NT2/D1 (cell line): ENCODE data around the gene A2M.

Experiments used
- DNase-seq: peaks from one replicate; pipeline ENCODE4 v3.0.0-alpha.2; 2011; ENCODE audit warnings: low read depth, low spot score
- H3K27me3 ChIP-seq: 2 replicates; pipeline ENCODE4 v1.6.0; 2011; ENCODE audit warnings: mild to moderate bottlenecking; ENCODE audit not compliant: insufficient read length, insufficient read depth
- H3K36me3 ChIP-seq: 2 replicates; pipeline ENCODE4 v1.6.1; 2011; ENCODE audit warnings: mild to moderate bottlenecking, low read length, mixed read lengths; ENCODE audit not compliant: insufficient read depth, insufficient read length
- H3K4me1 ChIP-seq: 2 replicates; pipeline ENCODE4 v1.5.1; 2011; ENCODE audit not compliant: insufficient read depth, insufficient read length
- H3K4me3 ChIP-seq: 2 replicates; pipeline ENCODE4 v1.5.1; 2011; ENCODE audit warnings: low read depth; ENCODE audit not compliant: insufficient read length
- H3K9ac ChIP-seq: 2 replicates; pipeline ENCODE4 v1.6.0; 2011; ENCODE audit warnings: low read depth; ENCODE audit not compliant: insufficient read length
- H3K9me3 ChIP-seq: 2 replicates; pipeline ENCODE4 v1.5.1; 2011; ENCODE audit warnings: mild to moderate bottlenecking, low read length; ENCODE audit not compliant: insufficient read depth
- SUZ12 ChIP-seq: IDR thresholded peaks from 2 replicates; pipeline ENCODE4 v1.6.1; 2011; ENCODE audit not compliant: insufficient read length, insufficient read depth; ENCODE audit errors: extremely low read depth
- YY1 ChIP-seq: IDR thresholded peaks from 2 replicates; pipeline ENCODE4 v1.6.1; 2011; ENCODE audit not compliant: insufficient read length, insufficient read depth
- ZNF274 ChIP-seq: IDR thresholded peaks from 2 replicates; pipeline ENCODE4 v1.6.1; 2011; ENCODE audit warnings: mild to moderate bottlenecking, low read depth, low read length

Gene A2M

DNA sequence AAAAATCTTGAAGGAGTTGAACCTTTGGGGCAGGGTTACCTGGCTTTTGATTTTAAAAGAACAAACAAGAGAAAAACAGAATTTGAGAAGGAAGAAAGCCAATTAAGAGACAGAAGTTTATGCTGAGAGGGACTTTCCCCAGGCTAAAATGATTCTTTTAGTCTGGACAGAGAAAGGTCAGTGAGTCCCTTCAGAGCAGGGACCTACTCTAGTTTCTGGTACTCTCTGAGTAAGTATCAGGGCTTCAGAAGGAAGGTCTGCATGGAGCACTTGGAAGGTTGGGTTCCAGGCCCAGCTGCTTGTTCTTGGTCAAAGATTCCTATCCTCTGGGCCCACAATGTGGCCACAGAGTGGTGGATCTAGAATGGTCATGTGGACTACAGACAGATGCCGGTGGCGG is 66.8 kb downstream of the A2M start:
- H3K36me3 ChIP-seq: no peaks in the 10 kb centered on the region
- H3K4me1 ChIP-seq: no peaks in the 10 kb centered on the region
- H3K27me3 ChIP-seq: no peaks in the 10 kb centered on the region
- TF ChIP-seq SUZ12 (no peak), ZNF274 (no peak)
- no peak overlapping the region for H3K4me3 ChIP-seq
- DNase-seq: no peak
- H3K9me3 ChIP-seq: peaks cover 8% of the 10 kb centered on the region; the same call in 1 of the 2 replicates
- H3K9ac ChIP-seq: no peak overlapping the region

GRCh38 chr12:9047105-9047504 is 68.6 kb downstream of the A2M start:
- Histone ChIP-seq H3K9ac (no peak overlapping the region), H3K9me3 (peaks cover 8% of the 10 kb centered on the region; the same call in 1 of the 2 replicates), H3K36me3 (no peaks in the 10 kb centered on the region), H3K4me1 (no peaks in the 10 kb centered on the region), H3K4me3 (no peak overlapping the region), H3K27me3 (no peaks in the 10 kb centered on the region)
- DNase-seq: no peak
- no peak for TF ChIP-seq SUZ12
- no peak for TF ChIP-seq YY1
- no peak for TF ChIP-seq ZNF274

DNA sequence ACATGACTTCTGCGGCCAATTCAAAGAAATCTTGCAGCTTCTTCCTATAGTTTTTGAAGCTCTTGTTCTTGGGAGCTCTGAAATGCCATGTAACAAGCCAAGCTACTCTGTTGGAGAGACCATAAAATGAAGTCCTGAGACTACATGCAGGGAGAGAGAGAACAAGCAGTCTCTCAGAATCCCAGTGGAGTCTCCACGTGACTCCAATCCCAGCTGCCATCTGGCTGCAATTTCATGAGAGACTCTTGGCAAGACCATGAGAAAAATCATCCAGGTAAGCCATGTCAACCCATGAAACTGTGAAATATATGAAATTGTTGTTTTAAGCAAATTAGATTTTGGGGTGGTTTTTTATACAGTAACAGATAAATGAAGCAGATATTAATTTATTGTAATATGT is 72.0 kb downstream of the A2M start:
- Histone ChIP-seq H3K9ac (no peak overlapping the region), H3K36me3 (no peaks in the 10 kb centered on the region), H3K27me3 (no peaks in the 10 kb centered on the region), H3K9me3 (0 out of 2 replicates have a peak, but pooled peaks cover 8% of the 10 kb centered on the region), H3K4me3 (no peak overlapping the region), H3K4me1 (no peaks in the 10 kb centered on the region)
- DNase-seq: no peak
- TF ChIP-seq SUZ12 (no peak), ZNF274 (no peak), YY1 (no peak)

GRCh38 chr12:9041321-9041720 is 74.4 kb downstream of the A2M start:
- Histone ChIP-seq H3K9ac (no peak overlapping the region), H3K36me3 (no peaks in the 10 kb centered on the region), H3K4me1 (no peaks in the 10 kb centered on the region)

DNA sequence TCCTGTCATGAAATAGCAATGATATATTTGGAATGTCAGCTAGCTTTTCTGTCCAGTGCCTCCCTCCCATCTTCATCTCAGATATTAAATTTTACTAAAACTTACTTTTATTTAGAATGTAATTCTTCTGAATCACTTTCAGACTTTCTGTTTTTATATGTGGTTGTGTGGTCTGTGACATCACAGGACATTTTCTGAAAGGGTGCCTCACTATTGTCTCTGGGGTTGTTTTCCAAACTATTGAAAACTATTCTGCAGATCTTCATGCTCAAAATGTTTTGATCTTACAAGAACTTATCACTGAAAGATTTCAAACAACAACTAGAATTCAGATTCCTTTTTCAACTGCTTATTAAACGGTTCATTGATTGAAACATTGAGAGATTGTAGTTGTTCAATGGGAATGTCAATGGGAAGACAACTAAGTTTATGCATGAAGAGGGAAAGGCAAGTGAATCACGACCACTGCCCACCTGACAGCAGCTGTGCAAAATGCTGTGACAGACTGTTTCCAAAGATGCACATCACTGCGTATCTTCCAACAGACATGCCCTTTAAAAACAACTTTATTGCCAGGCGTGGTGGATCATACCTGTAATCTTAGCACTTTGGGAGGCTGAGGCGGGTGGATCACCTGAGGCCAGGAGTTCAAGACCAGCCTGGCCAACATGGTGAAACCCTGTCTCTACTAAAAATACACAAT is 75.1 kb downstream of the A2M start:
- no peak for DNase-seq
- TF ChIP-seq SUZ12 (no peak), ZNF274 (no peak), YY1 (no peak)
- H3K9ac ChIP-seq: no peak overlapping the region
- H3K4me1 ChIP-seq: no peaks in the 10 kb centered on the region
- no peak overlapping the region for H3K4me3 ChIP-seq
- H3K36me3 ChIP-seq: no peaks in the 10 kb centered on the region
- H3K9me3 ChIP-seq: 0 out of 2 replicates have a peak, but pooled peaks cover 3% of the 10 kb centered on the region
- H3K27me3 ChIP-seq: no peaks in the 10 kb centered on the region

More at GRCh38 chr12:9041321-9041720, 74.4 kb downstream of the A2M start:
- no peak overlapping the region for H3K4me3 ChIP-seq
- H3K27me3 ChIP-seq: no peaks in the 10 kb centered on the region
- 0 out of 2 replicates have a peak, but pooled peaks cover 8% of the 10 kb centered on the region for H3K9me3 ChIP-seq
- no peak for TF ChIP-seq ZNF274
- TF ChIP-seq SUZ12: no peak
- TF ChIP-seq YY1: no peak
- DNase-seq: no peak

DNA sequence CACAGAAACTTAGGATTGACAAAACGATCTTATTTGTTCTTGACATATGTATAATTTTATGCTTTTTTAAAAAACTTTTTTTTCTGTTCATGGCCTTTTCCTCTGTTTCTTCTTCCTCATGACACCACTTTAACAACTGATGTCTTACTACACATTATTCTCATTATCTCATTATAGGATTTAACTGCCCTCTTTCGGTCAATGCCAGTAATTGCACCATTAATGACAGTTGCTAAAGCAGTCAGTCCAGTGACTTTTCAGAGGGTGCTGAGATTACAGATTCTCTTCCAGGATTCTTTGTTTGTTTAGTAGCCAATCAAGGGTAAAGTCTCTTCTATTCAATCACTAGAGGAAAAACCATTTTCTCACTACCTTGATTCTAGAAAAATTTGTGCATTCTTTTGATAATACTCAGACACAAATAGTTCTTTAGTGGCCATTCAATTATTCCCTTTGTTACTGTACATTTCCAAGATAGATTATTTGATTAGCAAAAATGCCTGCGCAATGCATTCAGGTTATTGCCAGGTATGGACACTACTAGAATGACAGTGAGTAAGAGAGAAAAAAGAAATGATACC is 76.2 kb downstream of the A2M start:
- DNase-seq: peak; percentile 61
- H3K36me3 ChIP-seq: no peaks in the 10 kb centered on the region
- no peaks in the 10 kb centered on the region for H3K4me1 ChIP-seq
- H3K4me3 ChIP-seq: no peak overlapping the region
- TF ChIP-seq SUZ12: no peak
- peaks cover 5% of the 10 kb centered on the region; the same call in 1 of the 2 replicates for H3K9me3 ChIP-seq
- no peak overlapping the region for H3K9ac ChIP-seq
- H3K27me3 ChIP-seq: no peaks in the 10 kb centered on the region

GRCh38 chr12:9037431-9037830 is 78.3 kb downstream of the A2M start:
- Histone ChIP-seq H3K36me3 (no peaks in the 10 kb centered on the region), H3K4me3 (no peak overlapping the region), H3K27me3 (no peaks in the 10 kb centered on the region), H3K9ac (no peak overlapping the region), H3K4me1 (no peaks in the 10 kb centered on the region), H3K9me3 (peaks cover 5% of the 10 kb centered on the region; the same call in 1 of the 2 replicates)
- TF ChIP-seq ZNF274: no peak
- TF ChIP-seq SUZ12: no peak
- no peak for TF ChIP-seq YY1
- DNase-seq: no peak
